Activated CD4-positive, alpha-beta T cell treated with anti-CD3 and anti-CD28 coated beads for 24 hours (primary cell): ENCODE measurements around the gene PRC1.
"Not testable (repeated sequence)": the region's sequence is repeated elsewhere in the genome, so short reads cannot be mapped to it uniquely, and the experiment has no call there.

Source experiments
- DNase-seq, 2 donors: peaks; one replicate each; pipeline ENCODE4 v3.0.0-alpha.2; 2020; ENCODE audit warnings: low read depth in 2 of 2

The PRC1 gene

GRCh38 chr15:90934256-90934948 is 59.9 kb downstream of the PRC1 start:
- peak; percentile 78 to 89 for DNase-seq

- DNase-seq, result no peak
Observed at GRCh38 chr15:90933301-90933700, 61.0 kb downstream of the PRC1 start.

GRCh38 chr15:90932660-90932991 is 61.7 kb downstream of the PRC1 start:
- DNase-seq, result no peak

GRCh38 chr15:90931828-90932659 is 62.3 kb downstream of the PRC1 start, which contains the start of gene HDDC3:
TSS of gene HDDC3 (minus strand) at chr15:90932549. CDS start at chr15:90932540, 9 bp downstream.
- peak; percentile 91 to 92 for DNase-seq

DNA sequence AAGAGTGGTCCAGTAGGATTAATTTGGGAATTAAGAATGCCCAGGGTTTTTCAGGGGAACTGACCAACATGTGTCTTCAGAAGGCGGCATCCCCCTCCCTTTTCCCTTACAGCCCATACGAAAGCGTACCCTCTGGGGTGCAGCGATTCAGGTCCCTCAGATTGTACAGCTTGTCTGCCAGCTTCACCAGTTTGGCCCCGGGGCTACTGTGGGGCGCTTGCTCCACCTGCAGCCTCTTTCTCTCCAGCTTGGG is 62.8 kb downstream of the PRC1 start:
- DNase-seq, result no peak

DNA sequence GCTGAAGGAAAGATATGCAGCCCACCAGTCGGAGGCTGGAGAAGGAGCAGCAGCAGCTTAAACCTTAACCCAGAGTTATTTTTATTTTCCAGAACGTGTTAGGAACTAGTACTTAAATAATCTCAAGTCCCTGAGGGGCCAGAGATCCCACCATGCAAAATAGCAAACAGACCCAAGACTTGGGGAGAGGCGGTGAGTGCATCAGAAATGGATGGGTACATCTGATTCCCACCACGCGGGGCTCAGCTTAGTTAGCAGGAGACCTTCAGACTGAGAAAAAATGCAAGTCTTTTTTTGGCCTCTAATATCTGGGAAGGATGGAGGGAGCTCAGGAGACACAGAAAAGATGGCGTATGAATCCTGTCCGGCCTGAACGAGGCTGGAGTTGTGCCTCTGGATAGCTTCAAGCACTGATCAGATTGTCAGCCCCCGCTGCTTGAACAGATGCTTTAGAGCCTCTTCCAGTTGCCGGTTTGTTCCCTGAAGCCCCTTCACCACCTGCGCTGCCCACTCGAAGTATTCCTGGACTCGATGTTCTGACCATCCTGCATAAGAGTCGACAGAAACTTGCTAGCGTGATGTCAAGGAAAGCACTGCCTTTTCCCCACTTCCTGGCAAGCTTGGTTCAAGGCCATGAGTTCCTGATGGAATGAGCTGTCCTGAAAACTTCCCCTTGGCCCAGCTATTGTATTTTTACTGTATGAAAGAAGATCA is 63.3 kb downstream of the PRC1 start:
- no peak for DNase-seq

GRCh38 chr15:90929246-90930019 is 64.9 kb downstream of the PRC1 start:
- DNase-seq, result no peak

GRCh38 chr15:90928106-90928505 is 66.2 kb downstream of the PRC1 start:
- DNase-seq, result not testable (repeated sequence)

GRCh38 chr15:90926766-90927165 is 67.6 kb downstream of the PRC1 start:
- not testable (repeated sequence) for DNase-seq

- DNase-seq, result no peak
Observed at GRCh38 chr15:90924375-90924774, 70.0 kb downstream of the PRC1 start.

DNA sequence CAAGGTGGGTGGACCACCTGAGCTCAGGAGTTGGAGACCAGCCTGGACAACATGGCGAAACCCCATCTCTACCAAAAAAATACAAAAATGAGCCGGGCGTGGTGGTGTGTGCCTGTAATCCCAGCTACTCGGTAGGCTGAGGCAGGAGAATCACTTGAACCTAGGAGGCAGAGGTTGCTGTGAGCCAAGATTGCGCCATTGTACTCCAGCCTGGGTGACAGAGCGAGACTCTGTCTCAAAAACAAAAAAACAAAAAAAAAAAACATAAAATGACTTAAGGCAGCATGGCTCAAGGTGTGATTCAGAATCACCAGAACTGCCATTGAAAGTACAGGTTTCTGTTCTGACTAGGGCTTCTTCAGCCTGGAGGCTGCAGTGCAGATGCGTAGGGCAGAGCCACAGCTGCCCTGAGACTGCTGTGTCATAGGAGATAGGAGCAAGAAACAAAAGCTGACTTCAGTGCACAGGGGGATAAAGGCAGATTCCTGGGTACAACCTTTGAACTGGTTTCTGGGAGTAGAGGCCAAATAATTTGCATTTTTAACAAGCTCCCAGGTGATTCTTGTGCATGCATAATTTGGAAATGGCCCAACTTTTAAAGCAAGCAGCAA is 71.5 kb downstream of the PRC1 start:
- not testable (repeated sequence) for DNase-seq

GRCh38 chr15:90921887-90922286 is 72.4 kb downstream of the PRC1 start:
- no peak for DNase-seq

DNA sequence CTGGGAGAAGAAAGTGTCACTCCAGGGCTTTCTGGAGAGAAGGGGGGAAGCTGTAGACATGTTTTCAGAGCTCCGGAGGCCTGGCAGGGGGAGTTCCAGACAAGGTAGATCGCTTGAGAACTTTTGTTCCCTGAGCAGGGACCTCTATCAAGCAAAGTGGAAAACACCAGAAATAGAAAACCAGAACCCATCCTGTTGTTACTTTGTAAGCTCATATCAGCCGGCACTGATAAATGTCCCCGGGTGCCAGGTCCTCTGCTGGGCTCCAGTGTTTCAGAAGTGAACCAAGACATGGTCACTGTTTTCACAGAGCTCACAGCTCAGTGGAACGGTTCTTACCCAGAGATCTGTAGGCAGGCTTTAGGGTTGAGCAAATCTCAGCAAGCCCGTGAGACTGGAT is 75.5 kb downstream of the PRC1 start:
- DNase-seq, result no peak

- no peak for DNase-seq
Observed at GRCh38 chr15:90918034-90918788, 76.1 kb downstream of the PRC1 start.

DNA sequence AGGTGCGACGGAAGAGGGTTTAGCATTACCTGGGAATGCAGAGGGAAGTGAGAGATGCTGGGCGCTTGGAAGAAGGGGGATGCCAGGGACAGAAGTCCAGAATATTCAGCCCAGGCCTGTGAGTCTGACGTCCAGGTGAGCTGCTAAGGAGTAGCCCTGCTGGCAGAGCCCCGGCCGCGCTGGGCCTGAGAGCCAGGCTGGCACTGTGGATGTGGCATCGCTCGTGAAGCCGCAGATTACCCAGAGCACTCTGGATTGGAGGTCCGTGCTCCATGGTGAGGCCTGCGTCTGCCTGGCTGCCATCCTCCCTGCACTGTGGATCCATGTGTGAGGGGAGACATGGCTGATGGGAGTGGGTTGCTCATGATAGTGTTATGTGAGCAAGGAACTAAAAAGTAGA is 76.8 kb downstream of the PRC1 start:
- no peak for DNase-seq

- no peak for DNase-seq
Observed at GRCh38 chr15:90916461-90916860, 77.9 kb downstream of the PRC1 start.
